ENCODE data around the gene LINS1. TPM values are rescaled to one million over a fixed set of nuclear protein-coding genes. Genes with fewer than 3 reads are reported as not detected.

The LINS1 gene
- total and polyA plus RNA-seq, 2 donors (not counting 3 experiments of a cell fraction or from before 2014, with no cell fraction given) = 6.9 to 14.7 TPM

- ChIA-PET CTCF (interaction anchor here (0.6 to 3.0 kb wide), 4 partner anchors 241 to 376 kb away, joined by 3 to 13 read pairs (median 6); no protein-coding TSS in a partner anchor), POLR2A (no interaction called here)
- no peak overlapping the region for H3K4me3 ChIP-seq (replicated peaks in 1 of 3; ENCODE audit: insufficient read depth in 1 of 3, low read depth in 1 of 3, low read length in 3 of 3)
- intact Hi-C loops (cut with micrococcal nuclease) (no loop called here), dilution Hi-C loops (cut with MboI; ENCODE audit: extremely low pct_ligation_motif_present, low sequenced_read_pairs) (no loop called here)
- H3K4me2 ChIP-seq (ENCODE audit: insufficient read depth, low read length) = no peak overlapping the region
- H3K36me3 ChIP-seq (ENCODE audit: control insufficient read depth in 2 of 2, extremely low read depth in 1 of 2, insufficient read depth in 2 of 2, low read length in 2 of 2) = peaks cover 2 to 13% of the 10 kb centered on the region in 2 experiments
- no peak for TF ChIP-seq POLR2A (IDR thresholded peaks at IDR 0.05; ENCODE audit: low read depth, low read length)
- TF ChIP-seq MAX (IDR thresholded peaks at IDR 0.05; ENCODE audit: insufficient read depth, insufficient read length) = no peak
- TF ChIP-seq CTCF (IDR thresholded peaks at IDR 0.05; ENCODE audit: extremely low read depth in 1 of 2, insufficient read depth in 1 of 2, low read depth in 1 of 2, low read length in 2 of 2) = no peak
- no peak for TF ChIP-seq MYC (IDR thresholded peaks at IDR 0.05; ENCODE audit: low read depth, low read length)
- H2AFZ ChIP-seq (ENCODE audit: low read depth, low read length) = no peak overlapping the region
- H3K27ac ChIP-seq (ENCODE audit: insufficient read depth, low read depth, low read length) = no peak overlapping the region
- FAIRE-seq = no peak
- no peaks in the 10 kb centered on the region for H3K9me3 ChIP-seq (replicated peaks; ENCODE audit: control insufficient read depth, insufficient read depth, low read length)
- peaks cover 8% of the 10 kb centered on the region for H3K79me2 ChIP-seq (ENCODE audit: control insufficient read depth, insufficient read depth, low read length)
- H3K4me1 ChIP-seq (ENCODE audit: control insufficient read depth, extremely low read depth, insufficient read depth, low read length) = no peaks in the 10 kb centered on the region
- DNase-seq (ENCODE audit: low read depth, low spot score) = no peak
- H3K9me1 ChIP-seq (replicated peaks; ENCODE audit: control insufficient read depth, extremely low read depth, insufficient read depth, low read length) = no peaks in the 10 kb centered on the region
- H3K9ac ChIP-seq (replicated peaks; ENCODE audit: extremely low read depth, insufficient read depth, low read length) = no peak overlapping the region
- BruUV-seq (replicated peaks) = no TSS peak
- H4K20me1 ChIP-seq (replicated peaks; ENCODE audit: control insufficient read depth, extremely low read depth, insufficient read depth, low read length) = no peaks in the 10 kb centered on the region
- H3K27me3 ChIP-seq (ENCODE audit: control insufficient read depth in 2 of 2, insufficient read depth in 2 of 2, low read length in 2 of 2) = no peaks in the 10 kb centered on the region
These were observed 29.8 kb upstream of the LINS1 start for GRCh38 chr15:100631831-100632230.

- dilution Hi-C loops (cut with MboI; ENCODE audit: extremely low pct_ligation_motif_present, low sequenced_read_pairs) (no loop called here), intact Hi-C loops (cut with micrococcal nuclease) (loop anchor here (1.0 kb wide), 3 partner anchors 241 to 290 kb away; no protein-coding TSS in a partner anchor)
- CTCF ChIA-PET = interaction anchor here (3.0 kb wide), 1 partner anchor 244 kb away, joined by 13 read pairs; no protein-coding TSS in a partner anchor
- BruUV-seq (replicated peaks) = no TSS peak
- Histone ChIP-seq H3K9me3 (replicated peaks; ENCODE audit: control insufficient read depth, insufficient read depth, low read length) (no peaks in the 10 kb centered on the region), H3K79me2 (ENCODE audit: control insufficient read depth, insufficient read depth, low read length) (peaks cover 5% of the 10 kb centered on the region), H4K20me1 (replicated peaks; ENCODE audit: control insufficient read depth, extremely low read depth, insufficient read depth, low read length) (no peaks in the 10 kb centered on the region), H3K9me1 (replicated peaks; ENCODE audit: control insufficient read depth, extremely low read depth, insufficient read depth, low read length) (no peaks in the 10 kb centered on the region), H3K4me1 (ENCODE audit: control insufficient read depth, extremely low read depth, insufficient read depth, low read length) (no peaks in the 10 kb centered on the region), H3K27ac (ENCODE audit: insufficient read depth, low read depth, low read length) (no peak overlapping the region), H3K36me3 (ENCODE audit: control insufficient read depth in 2 of 2, extremely low read depth in 1 of 2, insufficient read depth in 2 of 2, low read length in 2 of 2) (peaks cover 2 to 13% of the 10 kb centered on the region in 2 experiments), H3K4me2 (ENCODE audit: insufficient read depth, low read length) (no peak overlapping the region), H3K4me3 (replicated peaks in 1 of 3; ENCODE audit: insufficient read depth in 1 of 3, low read depth in 1 of 3, low read length in 3 of 3) (no peak overlapping the region), H3K9ac (replicated peaks; ENCODE audit: extremely low read depth, insufficient read depth, low read length) (no peak overlapping the region), H2AFZ (ENCODE audit: low read depth, low read length) (no peak overlapping the region), H3K27me3 (ENCODE audit: control insufficient read depth in 2 of 2, insufficient read depth in 2 of 2, low read length in 2 of 2) (no peaks in the 10 kb centered on the region)
- POLR2A ChIA-PET = no interaction called here
- TF ChIP-seq MAX (IDR thresholded peaks at IDR 0.05; ENCODE audit: insufficient read depth, insufficient read length) = no peak
- TF ChIP-seq POLR2AphosphoS5 (IDR thresholded peaks at IDR 0.05; ENCODE audit: insufficient read depth, low read depth, low read length) = no peak
- no peak for TF ChIP-seq EZH2 (IDR thresholded peaks at IDR 0.05; ENCODE audit: borderline replicate concordance, low read depth, low read length, severe bottlenecking)
- TF ChIP-seq MYC (IDR thresholded peaks at IDR 0.05; ENCODE audit: low read depth, low read length) = no peak
- no peak for TF ChIP-seq JUN (IDR thresholded peaks at IDR 0.05; ENCODE audit: borderline replicate concordance, insufficient read depth, insufficient read length, low read depth)
- TF ChIP-seq CTCF (IDR thresholded peaks at IDR 0.05; ENCODE audit: extremely low read depth in 1 of 2, insufficient read depth in 1 of 2, low read depth in 1 of 2, low read length in 2 of 2) = no peak
- no peak for TF ChIP-seq GATA2 (IDR thresholded peaks at IDR 0.05; ENCODE audit: insufficient read depth, insufficient read length, low read depth, low read length)
- TF ChIP-seq POLR2A (IDR thresholded peaks at IDR 0.05; ENCODE audit: low read depth, low read length) = no peak
- no peak for TF ChIP-seq FOS (IDR thresholded peaks at IDR 0.05; ENCODE audit: borderline replicate concordance, insufficient read depth, low read length)
- DNase-seq (ENCODE audit: low read depth, low spot score) (no peak), FAIRE-seq (no peak)
These were observed 26.8 kb upstream of the LINS1 start for GRCh38 chr15:100628746-100629145.

Measured in endothelial cell of umbilical vein (primary cell).